DMS114 treated with DMSO at 0.1 percent for 48 hours (cell line): ENCODE results near the gene SLC16A7.

Experiments
- DNase-seq: peaks from one replicate; lab custom pipeline; 2025; ENCODE audit not compliant: unreplicated experiment; lab: John Stamatoyannopoulos, UW

SLC16A7 gene

GRCh38 chr12:59624732-59625460 is 29.1 kb downstream of the SLC16A7 start:
- no peak for DNase-seq

DNA sequence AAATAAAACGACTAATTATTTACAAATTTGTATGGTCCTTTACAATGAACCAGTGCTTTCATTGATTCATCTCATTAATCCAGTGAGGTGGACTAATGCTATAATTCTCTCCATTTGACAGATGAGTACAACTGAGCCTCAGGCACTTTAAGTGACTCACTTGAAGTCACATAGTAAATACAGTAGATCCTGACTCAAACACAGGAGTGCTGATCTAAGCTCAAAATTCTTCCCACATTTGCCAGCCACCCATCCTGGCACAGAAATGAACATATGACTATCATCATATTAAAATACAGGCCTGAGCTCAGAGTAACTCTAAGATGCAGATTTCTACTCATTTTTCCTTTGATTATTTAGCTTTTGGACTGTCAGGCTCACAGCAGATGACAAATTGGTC is 30.6 kb downstream of the SLC16A7 start:
- DNase-seq, result no peak

- DNase-seq, result no peak
These were observed 31.8 kb downstream of the SLC16A7 start for GRCh38 chr12:59627582-59627981.

DNA sequence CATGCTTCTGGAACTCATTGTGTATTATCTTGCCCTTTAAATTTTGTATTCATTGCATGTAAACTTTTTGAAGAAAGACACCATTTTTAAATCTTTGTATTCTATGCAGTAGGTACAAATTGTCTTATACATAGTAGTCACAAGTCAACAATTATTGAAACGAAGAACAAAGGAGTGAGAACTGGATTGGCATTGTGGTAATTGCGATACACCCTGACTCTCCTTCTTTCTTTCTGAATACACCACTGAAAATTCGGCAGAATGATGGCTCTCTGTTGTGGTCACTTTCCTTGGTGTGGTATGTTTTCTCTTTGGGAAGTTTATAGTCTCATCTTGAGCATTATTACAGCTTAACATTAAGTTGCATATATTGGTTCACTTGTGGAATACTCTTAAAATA is 34.1 kb downstream of the SLC16A7 start:
- no peak for DNase-seq

DNA sequence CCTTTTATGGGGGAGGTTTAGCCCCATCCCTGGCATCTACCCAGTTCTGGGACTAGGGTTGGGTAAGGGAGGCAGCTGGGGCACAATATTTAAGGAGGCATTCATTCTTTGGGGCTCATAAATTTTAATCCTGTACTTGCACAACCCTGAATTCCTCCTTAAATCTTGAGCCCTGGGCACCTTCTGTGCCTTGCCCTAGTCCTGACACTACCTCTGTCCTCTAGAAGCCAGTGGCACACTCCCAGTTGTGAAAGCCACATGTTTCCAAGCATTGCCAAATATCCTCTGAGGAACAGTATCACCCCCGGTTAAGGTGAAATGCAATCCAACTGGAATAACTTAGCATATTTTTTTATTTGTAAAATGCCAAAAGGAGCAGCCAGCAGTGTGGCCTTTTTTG is 36.6 kb downstream of the SLC16A7 start:
- no peak for DNase-seq

DNA sequence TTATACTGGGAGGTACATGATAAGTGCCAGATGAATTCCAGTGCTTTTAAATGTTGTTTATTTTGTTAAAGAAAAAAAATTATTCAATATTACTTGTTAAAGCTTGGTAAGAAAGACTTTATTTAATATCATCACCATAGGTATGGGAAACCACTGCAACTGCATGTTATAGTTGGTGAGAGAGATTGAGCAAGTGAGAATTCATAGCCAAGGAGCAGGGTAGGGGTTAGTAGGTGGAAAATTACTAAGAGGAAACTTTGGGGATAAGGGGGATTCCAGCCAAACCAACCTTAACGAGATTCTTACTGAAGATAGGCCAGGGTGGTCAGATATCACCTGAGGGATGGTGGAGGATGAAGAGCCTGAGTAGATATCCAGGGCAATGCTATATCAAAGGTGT is 38.4 kb downstream of the SLC16A7 start:
- DNase-seq, result no peak

DNA sequence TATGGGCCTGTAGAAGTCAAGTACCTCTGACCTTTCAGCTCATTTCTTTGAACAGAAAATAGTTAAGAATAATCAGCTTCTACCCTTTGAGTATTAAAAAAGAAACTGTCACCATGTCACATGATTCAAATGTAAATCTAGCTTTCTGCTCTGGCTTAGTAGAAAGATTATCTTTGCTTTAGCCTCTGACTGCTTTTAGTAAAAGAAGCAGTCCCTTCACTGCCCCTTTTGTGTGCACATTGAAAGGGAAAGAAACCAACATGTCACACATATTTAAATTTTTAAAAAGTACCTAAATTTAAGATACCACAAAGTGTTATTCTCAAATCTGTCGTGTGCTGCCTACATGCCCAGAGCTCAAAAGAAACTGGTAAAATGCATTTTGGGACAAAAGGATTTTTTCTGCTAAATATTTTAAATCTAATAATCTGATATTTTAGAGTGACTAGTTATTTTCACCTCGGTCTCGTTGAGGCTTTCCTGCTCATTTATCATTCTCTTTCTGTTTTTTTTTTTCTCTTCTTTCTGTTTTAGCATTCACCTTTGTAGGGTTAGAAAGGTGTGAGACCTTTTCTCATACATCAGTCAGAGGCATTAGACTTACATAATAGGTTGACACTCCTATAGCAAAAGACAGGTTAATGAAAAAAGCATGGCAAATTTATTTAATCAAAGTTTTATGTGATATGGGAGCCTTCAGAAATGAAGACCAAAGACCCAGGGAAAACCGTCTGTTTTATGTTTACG is 41.3 kb downstream of the SLC16A7 start:
- DNase-seq, result no peak

DNA sequence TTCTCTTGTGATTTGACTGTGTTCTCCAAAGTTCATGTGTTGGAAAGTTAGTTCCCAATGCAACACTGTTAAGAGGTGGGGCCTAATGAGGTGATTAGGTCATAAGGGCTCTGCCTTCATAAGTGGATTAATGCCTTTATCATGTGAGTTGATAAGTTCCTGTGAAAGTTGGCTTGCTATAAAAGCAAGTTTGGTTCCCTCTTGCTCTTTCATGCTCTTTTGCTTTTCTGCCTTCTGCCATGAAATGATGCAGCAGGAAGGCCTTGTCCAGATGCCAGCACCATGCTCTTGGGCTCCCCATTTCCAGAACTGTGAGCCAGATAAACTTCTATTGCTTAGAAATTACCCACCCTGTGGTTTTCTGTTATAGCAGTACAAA is 41.9 kb downstream of the SLC16A7 start:
- DNase-seq, result no peak

- no peak for DNase-seq
These were observed 47.7 kb downstream of the SLC16A7 start for GRCh38 chr12:59643550-59643949.

GRCh38 chr12:59645242-59645641 is 49.4 kb downstream of the SLC16A7 start:
- no peak for DNase-seq

GRCh38 chr12:59646636-59647035 is 50.8 kb downstream of the SLC16A7 start:
- no peak for DNase-seq

DNA sequence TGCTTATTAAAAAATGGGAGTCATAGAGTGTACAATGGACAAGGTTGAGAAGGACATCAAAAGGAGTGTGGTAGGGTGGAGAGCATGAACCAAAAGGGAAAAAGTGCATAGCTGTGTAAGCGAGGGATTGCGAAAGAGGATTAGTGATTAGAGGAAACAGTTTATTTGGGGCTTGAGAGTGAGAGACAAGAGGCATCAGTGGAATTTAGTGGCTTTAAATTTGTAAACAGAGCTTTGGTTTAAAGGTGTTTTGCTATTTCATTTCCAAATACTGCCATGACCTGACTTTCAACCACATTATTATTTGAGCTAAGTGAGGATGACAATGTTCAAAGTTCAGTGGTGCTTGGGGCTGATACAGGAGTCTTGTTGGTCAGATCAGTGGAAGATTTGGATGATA is 53.4 kb downstream of the SLC16A7 start:
- DNase-seq, result no peak

DNA sequence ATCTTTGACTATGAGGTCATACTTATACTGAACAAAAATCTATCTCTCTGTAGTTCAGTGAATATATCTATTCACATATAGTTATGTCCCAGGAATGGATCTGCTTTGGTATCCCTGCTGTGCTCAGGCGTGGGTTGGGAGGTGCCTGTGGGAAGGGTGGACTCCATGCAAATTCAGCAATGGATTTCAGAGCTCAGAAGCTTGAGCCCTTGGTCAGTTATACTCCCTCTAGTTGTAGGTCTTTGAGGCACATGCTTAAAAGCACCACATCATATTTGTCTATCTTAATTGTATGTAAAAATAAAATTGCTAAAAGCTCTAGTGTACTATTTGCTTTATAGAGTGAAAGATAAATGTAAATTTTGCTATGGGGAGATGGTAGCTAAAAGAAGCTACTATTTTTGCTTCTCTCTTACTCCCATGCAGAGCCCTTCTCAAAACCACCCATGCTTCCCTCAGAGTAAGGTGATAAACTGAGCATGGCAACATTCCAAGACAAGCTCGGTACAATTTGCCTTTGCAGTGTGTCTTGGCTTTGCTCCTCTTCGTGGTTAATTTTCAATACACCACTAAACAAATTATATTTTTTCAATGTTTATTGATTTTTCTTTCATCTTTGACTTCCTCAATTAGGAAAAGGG is 54.9 kb downstream of the SLC16A7 start:
- no peak for DNase-seq

GRCh38 chr12:59651229-59651920 is 55.5 kb downstream of the SLC16A7 start:
- no peak for DNase-seq

DNA sequence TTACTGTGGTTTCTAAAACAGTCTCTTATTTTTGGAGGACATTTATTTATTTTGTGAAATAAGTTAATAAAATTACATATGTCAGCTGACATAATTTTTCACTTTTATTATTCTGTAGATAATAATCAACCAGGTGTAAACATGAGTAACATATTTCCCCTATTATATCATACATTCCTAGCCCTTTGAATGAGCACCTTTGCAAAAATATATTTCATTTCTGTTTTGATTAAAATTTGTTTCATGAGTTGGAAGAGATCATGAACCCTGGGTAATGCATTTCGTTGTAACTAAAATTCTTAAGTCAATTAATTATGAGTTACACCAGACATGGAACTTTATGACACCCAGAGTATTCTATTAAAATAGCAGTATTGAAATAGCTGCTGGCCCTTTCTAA is 56.3 kb downstream of the SLC16A7 start:
- no peak for DNase-seq

GRCh38 chr12:59654061-59654460 is 58.2 kb downstream of the SLC16A7 start:
- no peak for DNase-seq

DNA sequence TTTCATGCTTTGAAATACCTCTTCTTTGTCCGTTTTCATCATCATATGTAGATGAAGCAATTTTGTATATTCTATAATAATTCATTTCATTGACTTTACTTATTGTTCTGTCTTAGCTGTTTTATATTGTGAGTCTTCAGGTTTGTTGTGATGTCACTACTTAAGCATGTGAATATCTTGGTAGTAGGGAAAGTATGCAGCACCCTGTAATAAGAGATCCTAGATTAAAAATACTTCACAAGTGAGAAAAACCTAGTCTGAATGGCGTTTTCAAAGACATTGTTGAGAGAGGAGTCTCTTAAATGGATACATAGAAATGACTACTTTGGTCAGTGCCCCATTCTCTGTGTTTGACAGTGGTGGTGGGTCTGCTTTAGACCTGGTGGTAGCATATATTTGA is 61.4 kb downstream of the SLC16A7 start:
- DNase-seq, result no peak

DNA sequence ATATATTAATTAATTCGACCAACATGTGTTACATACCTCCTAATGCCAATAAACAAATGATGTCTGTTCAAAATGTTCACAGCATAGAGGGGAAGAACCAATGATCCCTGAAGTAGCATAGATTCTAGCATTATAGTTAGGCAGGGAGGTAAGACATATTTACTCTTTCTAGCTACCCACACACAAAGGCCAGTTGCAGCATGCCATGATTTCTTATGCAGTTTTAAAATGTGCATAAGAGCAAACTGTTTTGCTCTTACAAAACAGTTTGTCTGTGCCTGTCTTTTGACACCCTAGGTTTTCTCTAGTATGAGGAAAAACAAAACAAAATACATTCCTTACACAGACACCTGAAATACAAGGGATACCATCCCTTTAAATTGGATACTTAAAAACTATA is 61.9 kb downstream of the SLC16A7 start:
- DNase-seq, result no peak

GRCh38 chr12:59660148-59660547 is 64.3 kb downstream of the SLC16A7 start:
- DNase-seq, result no peak

- no peak for DNase-seq
These were observed 65.2 kb downstream of the SLC16A7 start for GRCh38 chr12:59660921-59661597.

GRCh38 chr12:59664495-59664894 is 68.7 kb downstream of the SLC16A7 start:
- no peak for DNase-seq
